ENCODE data around the gene CEP162.

CEP162 gene

DNA sequence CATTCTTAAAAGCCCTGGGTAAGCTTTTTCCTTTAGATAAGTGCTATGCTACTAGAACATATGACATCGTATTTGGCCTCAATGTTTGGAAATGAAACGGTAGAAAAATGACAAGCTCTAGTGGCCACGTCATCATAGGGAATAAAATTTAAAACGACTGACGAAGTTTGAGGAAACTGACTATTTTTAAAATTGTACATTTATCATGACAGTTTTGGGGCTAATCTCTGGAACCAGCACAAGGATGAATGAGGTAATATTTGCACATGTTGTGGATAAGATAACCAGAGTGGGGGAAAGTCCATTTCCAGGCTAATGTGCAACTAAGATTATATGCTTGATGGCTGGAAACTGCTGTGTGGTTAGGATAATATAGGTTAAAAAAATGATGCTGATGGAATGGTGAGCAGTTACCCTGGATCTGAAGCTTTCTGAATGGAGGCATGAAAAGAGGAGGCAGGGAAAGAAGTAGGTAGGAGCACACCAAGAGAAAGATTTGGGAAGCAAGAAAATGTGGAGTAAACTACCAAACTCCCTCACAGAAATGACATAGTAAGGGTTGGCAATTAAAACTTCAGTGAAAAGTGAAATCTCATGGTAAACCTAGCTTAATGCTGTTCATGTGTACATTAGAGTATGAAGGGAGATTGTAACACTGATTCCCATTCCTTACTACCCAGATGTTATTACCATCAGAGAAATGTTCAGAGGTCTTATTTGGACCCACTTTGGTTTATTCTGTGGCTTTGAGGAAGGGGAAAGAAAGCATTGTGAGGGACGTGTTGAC is 42.7 kb upstream of the CEP162 start:
- no peak overlapping the region for H3K4me3 ChIP-seq (ENCODE audit: low read depth, low read length)
- in situ Hi-C loops (cut with HindIII; ENCODE audit: low sequenced_read_pairs): no loop called here
- no peak for TF ChIP-seq CTCF (IDR thresholded peaks at IDR 0.05; ENCODE audit: low read depth, low read length)
- DNase-seq (ENCODE audit: low read depth, low spot score): peak; percentile 14

- no peak for TF ChIP-seq CTCF (IDR thresholded peaks at IDR 0.05; ENCODE audit: low read depth, low read length)
- in situ Hi-C loops (cut with HindIII; ENCODE audit: low sequenced_read_pairs): no loop called here
- DNase-seq (ENCODE audit: low read depth, low spot score): no peak
- H3K4me3 ChIP-seq (ENCODE audit: low read depth, low read length): no peak overlapping the region
Measured at GRCh38 chr6:84268781-84269180, 41.3 kb upstream of the CEP162 start.

DNA sequence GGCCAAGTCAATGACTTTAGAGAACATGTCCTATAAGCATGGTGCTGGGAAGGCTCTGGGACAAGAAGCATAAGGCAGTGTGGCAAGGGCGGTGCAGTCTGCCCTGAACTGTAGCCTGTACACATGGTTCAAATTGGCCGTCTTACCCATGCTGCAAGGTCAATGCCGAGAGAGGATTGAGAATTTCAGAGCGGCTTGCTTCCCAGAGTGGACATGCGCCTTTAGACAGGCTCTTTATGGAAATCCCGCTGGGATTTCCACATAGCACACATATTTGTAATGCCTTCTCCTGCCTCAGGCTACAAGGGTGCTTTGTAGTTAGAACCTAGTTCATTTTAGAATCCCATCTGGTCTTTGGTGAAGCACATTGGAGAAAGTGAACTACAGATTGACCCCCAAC is 36.1 kb upstream of the CEP162 start:
- in situ Hi-C loops (cut with HindIII; ENCODE audit: low sequenced_read_pairs): no loop called here
- no peak overlapping the region for H3K4me3 ChIP-seq (ENCODE audit: low read depth, low read length)
- no peak for TF ChIP-seq CTCF (IDR thresholded peaks at IDR 0.05; ENCODE audit: low read depth, low read length)
- no peak for DNase-seq (ENCODE audit: low read depth, low spot score)

- H3K4me3 ChIP-seq (ENCODE audit: low read depth, low read length): no peak overlapping the region
- no peak for DNase-seq (ENCODE audit: low read depth, low spot score)
- in situ Hi-C loops (cut with HindIII; ENCODE audit: low sequenced_read_pairs): no loop called here
- TF ChIP-seq CTCF (IDR thresholded peaks at IDR 0.05; ENCODE audit: low read depth, low read length): no peak
Measured at GRCh38 chr6:84260926-84261325, 33.5 kb upstream of the CEP162 start.

DNA sequence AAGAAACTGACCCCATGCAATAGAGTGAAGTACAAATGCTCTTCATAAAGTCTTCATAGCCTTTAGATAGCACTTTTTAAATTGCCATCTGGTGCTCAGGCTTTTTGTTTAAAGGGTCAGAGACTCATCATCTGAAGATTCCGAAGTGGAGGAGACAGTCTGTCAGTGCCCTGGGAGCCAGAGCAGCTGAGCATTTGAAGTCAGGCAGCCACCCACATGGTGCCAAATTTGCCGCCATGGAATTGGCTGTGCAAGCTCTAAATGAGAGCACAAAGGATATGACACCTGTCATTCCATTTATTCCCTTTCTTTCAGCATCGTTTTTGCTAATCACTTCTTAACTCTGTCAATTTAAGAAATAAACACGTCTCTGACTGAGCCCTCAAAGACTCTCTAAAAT is 32.8 kb upstream of the CEP162 start:
- H3K4me3 ChIP-seq (ENCODE audit: low read depth, low read length): no peak overlapping the region
- no peak for TF ChIP-seq CTCF (IDR thresholded peaks at IDR 0.05; ENCODE audit: low read depth, low read length)
- in situ Hi-C loops (cut with HindIII; ENCODE audit: low sequenced_read_pairs): no loop called here
- no peak for DNase-seq (ENCODE audit: low read depth, low spot score)

- no peak for DNase-seq (ENCODE audit: low read depth, low spot score)
- no peak overlapping the region for H3K4me3 ChIP-seq (ENCODE audit: low read depth, low read length)
- no peak for TF ChIP-seq CTCF (IDR thresholded peaks at IDR 0.05; ENCODE audit: low read depth, low read length)
- in situ Hi-C loops (cut with HindIII; ENCODE audit: low sequenced_read_pairs): no loop called here
Measured at GRCh38 chr6:84258866-84259265, 31.4 kb upstream of the CEP162 start.

All from astrocyte of the spinal cord (primary cell).